Muscle layer of colon (tissue), 2 donors: ENCODE results near the gene FTL.
A peak's percentile ranks its signal among the peaks of the same experiment; 100 is the strongest.

Source experiments
- H3K27ac ChIP-seq: one replicate; pipeline ENCODE4 v1.7.0; 2013; ENCODE audit warnings: low read depth, mild to moderate bottlenecking, low read length, moderate library complexity
- H3K27me3 ChIP-seq, 2 donors: one replicate each; pipeline ENCODE4 v1.7.0; 2013; ENCODE audit warnings: low read length in 2 of 2, mild to moderate bottlenecking in 2 of 2; ENCODE audit not compliant: insufficient read depth in 2 of 2, control insufficient read depth in 1 of 2
- H3K36me3 ChIP-seq: one replicate; pipeline ENCODE4 v1.7.0; 2013; ENCODE audit warnings: mild to moderate bottlenecking, low read length; ENCODE audit not compliant: insufficient read depth
- H3K4me1 ChIP-seq: one replicate; pipeline ENCODE4 v1.7.0; 2013; ENCODE audit warnings: mild to moderate bottlenecking, low read length; ENCODE audit not compliant: insufficient read depth
- H3K4me3 ChIP-seq, 2 donors: one replicate each; pipeline ENCODE4 v1.7.0; 2013; ENCODE audit warnings: low read length in 2 of 2, low read depth in 1 of 2, mild to moderate bottlenecking in 1 of 2, moderate library complexity in 1 of 2
- H3K9ac ChIP-seq: one replicate; pipeline ENCODE4 v1.7.0; 2013; ENCODE audit warnings: low read length
- H3K9me3 ChIP-seq: one replicate; pipeline ENCODE4 v1.7.0; 2013; ENCODE audit warnings: mild to moderate bottlenecking, low read length
- donor health status: abdominal sarcoma.
- donor health status: Adenocarcinoma of cecum.

FTL gene

GRCh38 chr19:48961673-48962028 lies 3.5 kb upstream of the FTL start:
- Histone ChIP-seq H3K9me3 (no peaks in the 10 kb centered on the region), H3K27me3 (no peaks in the 10 kb centered on the region), H3K4me1 (peaks cover 26% of the 10 kb centered on the region), H3K27ac (peak overlapping the region; percentile 32), H3K9ac (no peak overlapping the region), H3K36me3 (peaks cover 8% of the 10 kb centered on the region), H3K4me3 (no peak overlapping the region)

- Histone ChIP-seq H3K27ac (peak overlapping the region; percentile 32), H3K9me3 (no peaks in the 10 kb centered on the region), H3K4me3 (no peak overlapping the region), H3K36me3 (peaks cover 14% of the 10 kb centered on the region), H3K27me3 (no peaks in the 10 kb centered on the region), H3K4me1 (peaks cover 32% of the 10 kb centered on the region), H3K9ac (no peak overlapping the region)
Observed at GRCh38 chr19:48962029-48962848, 2.9 kb upstream of the FTL start.

GRCh38 chr19:48962849-48963165 lies 2.3 kb upstream of the FTL start:
- H3K36me3 ChIP-seq, result peaks cover 19% of the 10 kb centered on the region
- H3K4me1 ChIP-seq, result peaks cover 37% of the 10 kb centered on the region
- no peaks in the 10 kb centered on the region for H3K9me3 ChIP-seq
- peak overlapping the region; percentile 32 for H3K27ac ChIP-seq
- no peaks in the 10 kb centered on the region for H3K27me3 ChIP-seq
- H3K9ac ChIP-seq, result no peak overlapping the region
- no peak overlapping the region for H3K4me3 ChIP-seq

- peaks cover 42% of the 10 kb centered on the region for H3K4me1 ChIP-seq
- peaks cover 22% of the 10 kb centered on the region for H3K36me3 ChIP-seq
- peak overlapping the region; percentile 92 for H3K27ac ChIP-seq
- H3K27me3 ChIP-seq, result no peaks in the 10 kb centered on the region
- H3K9ac ChIP-seq, result peak overlapping the region; percentile 71
- no peaks in the 10 kb centered on the region for H3K9me3 ChIP-seq
- peak overlapping the region; percentile 17 to 54 for H3K4me3 ChIP-seq
Observed at GRCh38 chr19:48963371-48964204, 1.5 kb upstream of the FTL start.

- H3K4me1 ChIP-seq, result peaks cover 42% of the 10 kb centered on the region
Observed at GRCh38 chr19:48964205-48965039, 687 bp upstream of the FTL start.

GRCh38 chr19:48965806-48966540 lies 864 bp downstream of the FTL start:
- peaks cover 42% of the 10 kb centered on the region for H3K4me1 ChIP-seq
- H3K9ac ChIP-seq, result peak overlapping the region; percentile 93
- H3K27me3 ChIP-seq, result no peaks in the 10 kb centered on the region
- no peaks in the 10 kb centered on the region for H3K9me3 ChIP-seq
- peak overlapping the region; percentile 84 to 99 for H3K4me3 ChIP-seq
- H3K27ac ChIP-seq, result peak overlapping the region; percentile 76
- peaks cover 32% of the 10 kb centered on the region for H3K36me3 ChIP-seq

More at GRCh38 chr19:48964205-48965039, 687 bp upstream of the FTL start:
- Histone ChIP-seq H3K27ac (peak overlapping the region; percentile 92), H3K27me3 (no peaks in the 10 kb centered on the region), H3K4me3 (peak overlapping the region; percentile 17 to 54), H3K36me3 (peaks cover 22% of the 10 kb centered on the region), H3K9me3 (no peaks in the 10 kb centered on the region), H3K9ac (peak overlapping the region; percentile 16)

GRCh38 chr19:48966541-48967345 lies 1.6 kb downstream of the FTL start:
- Histone ChIP-seq H3K4me3 (peak overlapping the region; percentile 84 to 99), H3K9me3 (no peaks in the 10 kb centered on the region), H3K9ac (peak overlapping the region; percentile 93), H3K27me3 (no peaks in the 10 kb centered on the region), H3K36me3 (peaks cover 32% of the 10 kb centered on the region), H3K27ac (peak overlapping the region; percentile 76), H3K4me1 (peaks cover 42% of the 10 kb centered on the region)

- Histone ChIP-seq H3K27me3 (no peaks in the 10 kb centered on the region), H3K27ac (no peak overlapping the region), H3K36me3 (peaks cover 32% of the 10 kb centered on the region), H3K4me3 (peak overlapping the region in 1 of 2 donors; percentile 99), H3K9me3 (no peaks in the 10 kb centered on the region), H3K9ac (no peak overlapping the region), H3K4me1 (peaks cover 42% of the 10 kb centered on the region)
Observed at GRCh38 chr19:48967346-48968178, 2.5 kb downstream of the FTL start.

GRCh38 chr19:48968179-48968661 lies 3.1 kb downstream of the FTL start:
- no peaks in the 10 kb centered on the region for H3K27me3 ChIP-seq
- no peak overlapping the region for H3K4me3 ChIP-seq
- H3K9ac ChIP-seq, result no peak overlapping the region
- H3K4me1 ChIP-seq, result peaks cover 39% of the 10 kb centered on the region
- H3K36me3 ChIP-seq, result peaks cover 32% of the 10 kb centered on the region
- H3K27ac ChIP-seq, result no peak overlapping the region
- H3K9me3 ChIP-seq, result no peaks in the 10 kb centered on the region
